SK-N-SH (cell line): ENCODE data around the gene FRY. TPM values are rescaled to one million over a fixed set of nuclear protein-coding genes. Genes with fewer than 3 reads are reported as not detected.

Experiments
- CTCF ChIA-PET: fragments of 300-600, 350-600 bp; formaldehyde crosslinking; extraction: SDS; loops from one replicate; lab custom pipeline; 2021; lab: Yijun Ruan, JAX
- POLR2A ChIA-PET: fragments of 350-600 bp; sonication (Branson Sonifier 250); formaldehyde crosslinking; extraction: SDS; loops from one replicate; lab custom pipeline; 2020; ENCODE audit warnings: antibody characterized with exemption, inconsistent platforms; lab: Yijun Ruan, JAX
- DNase-seq: peaks from one replicate; pipeline ENCODE4 v3.0.0; 2012
- H2AFZ ChIP-seq: fragments of 200-600 bp; sonication (generic); 2 replicates; pipeline ENCODE4 v1.8.1; 2016; ENCODE audit warnings: antibody characterized with exemption, mild to moderate bottlenecking, low read depth
- H3F3A ChIP-seq: fragments of 200-600 bp; sonication (generic); replicated peaks from 2 replicates; pipeline ENCODE3; 2016; ENCODE audit warnings: antibody characterized with exemption, mild to moderate bottlenecking; ENCODE audit not compliant: insufficient read depth
- H3K27ac ChIP-seq, 2 experiments: fragments of 200-500 bp in 1 of 2; fragments of 200-600 bp in 1 of 2; sonication (Bioruptor generic) in 1 of 2; sonication (generic), shearing (Covaris generic) in 1 of 2; 2 replicates each; pipeline versions ENCODE4 v1.5.1 to v1.6.1; 2014 to 2016; ENCODE audit warnings: low read depth in 2 of 2, inconsistent platforms in 1 of 2, low read length in 1 of 2, mild to moderate bottlenecking in 1 of 2, mixed read lengths in 1 of 2
- H3K27me3 ChIP-seq: fragments of 200-600 bp; sonication (generic), shearing (Covaris generic); 2 replicates; pipeline ENCODE4 v1.6.1; 2016; ENCODE audit warnings: mixed run types; ENCODE audit not compliant: insufficient read depth
- H3K36me3 ChIP-seq, 2 experiments: fragments of 200-500 bp in 1 of 2; fragments of 200-600 bp in 1 of 2; sonication (Bioruptor generic) in 1 of 2; sonication (generic) in 1 of 2; replicated peaks in 1 of 2; 2 replicates each; pipeline versions ENCODE3 to v1.5.1; 2014 to 2016; ENCODE audit warnings: low read length in 1 of 2, mild to moderate bottlenecking in 1 of 2; ENCODE audit not compliant: insufficient read depth in 2 of 2, control insufficient read depth in 1 of 2
- H3K4me1 ChIP-seq, 2 experiments: fragments of 200-500 bp in 1 of 2; fragments of 200-600 bp in 1 of 2; sonication (Bioruptor generic) in 1 of 2; sonication (generic), shearing (Covaris generic) in 1 of 2; 2 replicates each; pipeline versions ENCODE4 v1.5.1 to v1.6.1; 2014 to 2016; ENCODE audit warnings: low read depth in 1 of 2, low read length in 1 of 2, mixed run types in 1 of 2; ENCODE audit not compliant: insufficient read depth in 2 of 2, control insufficient read depth in 1 of 2
- H3K4me2 ChIP-seq: fragments of 200-600 bp; sonication (generic), shearing (Covaris generic); 2 replicates; pipeline ENCODE4 v1.6.1; 2017; ENCODE audit warnings: mixed run types
- H3K4me3 ChIP-seq, 2 experiments: fragments of 200-500 bp in 1 of 2; fragments of 200-600 bp in 1 of 2; sonication (Bioruptor generic) in 1 of 2; sonication (generic), shearing (Covaris generic) in 1 of 2; 2 replicates each; pipeline versions ENCODE4 v1.5.1 to v1.8.1; 2014 to 2016; ENCODE audit warnings: low read depth in 2 of 2, inconsistent platforms in 1 of 2, low read length in 1 of 2, mild to moderate bottlenecking in 1 of 2, mixed read lengths in 1 of 2, moderate library complexity in 1 of 2
- H3K79me2 ChIP-seq: fragments of 200-600 bp; sonication (generic); 2 replicates; pipeline ENCODE4 v1.8.1; 2017; ENCODE audit warnings: mild to moderate bottlenecking; ENCODE audit not compliant: insufficient read depth
- H3K9ac ChIP-seq: fragments of 200-600 bp; sonication (generic); 2 replicates; pipeline ENCODE4 v1.6.1; 2017; ENCODE audit warnings: mixed run types
- H3K9me2 ChIP-seq: fragments of 200-600 bp; sonication (generic); 2 replicates; pipeline ENCODE4 v1.6.1; 2017; ENCODE audit warnings: mixed run types
- H3K9me3 ChIP-seq: fragments of 200-600 bp; sonication (generic); 2 replicates; pipeline ENCODE4 v1.6.1; 2017; ENCODE audit warnings: mixed run types, mild to moderate bottlenecking, moderate library complexity
- H4K20me1 ChIP-seq: fragments of 200-600 bp; sonication (generic); 2 replicates; pipeline ENCODE4 v1.6.1; 2017; ENCODE audit warnings: mild to moderate bottlenecking, mixed run types; ENCODE audit not compliant: insufficient read depth
- FOXJ3 ChIP-seq: sonication (generic); formaldehyde crosslinking; IDR thresholded peaks from 2 replicates; pipeline ENCODE4 v1.5.1; 2020; ENCODE audit warnings: mild to moderate bottlenecking, missing genetic modification reagents
- JUND ChIP-seq: IDR thresholded peaks from 2 replicates; pipeline ENCODE4 v1.4.0; 2012
- MXI1 ChIP-seq: IDR thresholded peaks from 2 replicates; pipeline ENCODE4 v1.6.1; 2012; ENCODE audit warnings: mild to moderate bottlenecking, low read depth, low read length, improper control_type of control experiment
- NFIC ChIP-seq: IDR thresholded peaks from 2 replicates; pipeline ENCODE4 v1.4.0; 2012; ENCODE audit warnings: borderline replicate concordance
- NRF1 ChIP-seq: IDR thresholded peaks from 2 replicates; pipeline ENCODE4 v1.6.1; 2012; ENCODE audit warnings: low read depth, mild to moderate bottlenecking, low read length
- TAF1 ChIP-seq: IDR thresholded peaks from 2 replicates; pipeline ENCODE4 v1.6.1; 2012; ENCODE audit warnings: low read depth, mild to moderate bottlenecking, low read length, moderate library complexity, borderline replicate concordance
- TCF12 ChIP-seq: IDR thresholded peaks from 2 replicates; pipeline ENCODE4 v1.4.0; 2012
- USF2 ChIP-seq: fragments of 150-350 bp; IDR thresholded peaks from 2 replicates; pipeline ENCODE4 v1.6.1; 2017; ENCODE audit warnings: antibody characterized with exemption, low read length, low read depth, borderline replicate concordance
- YY1 ChIP-seq: IDR thresholded peaks from 2 replicates; pipeline ENCODE4 v1.4.0; 2012; ENCODE audit warnings: low read depth, mild to moderate bottlenecking
- ZBTB33 ChIP-seq: IDR thresholded peaks from 2 replicates; pipeline ENCODE4 v1.4.0; 2012; ENCODE audit warnings: low read depth, borderline replicate concordance
- WGBS: methylation state at CpG from one replicate; pipeline ENCODE4 v1.1.6; 2017; ENCODE audit warnings: low lambda C conversion rate; 5-methylcytosine and 5-hydroxymethylcytosine counted together
- polyA plus RNA-seq, 3 experiments: library from polyadenylated mRNA; depleted of rRNA; stranded (reverse); fragments of >200 nt; gene quantifications; 2 replicates each; pipeline ENCODE4 v1.2.3, GENCODE V29; 2012
- TF ChIP-seq, protein P1 (sequence below): IDR thresholded peaks from 2 replicates; pipeline ENCODE4 v1.6.1; 2012; ENCODE audit warnings: mild to moderate bottlenecking, low read depth, low read length, moderate library complexity

FRY gene
- polyA plus RNA-seq, 1 of the 3 experiments (the other 2 are of a cell fraction), result 1.4 TPM

DNA sequence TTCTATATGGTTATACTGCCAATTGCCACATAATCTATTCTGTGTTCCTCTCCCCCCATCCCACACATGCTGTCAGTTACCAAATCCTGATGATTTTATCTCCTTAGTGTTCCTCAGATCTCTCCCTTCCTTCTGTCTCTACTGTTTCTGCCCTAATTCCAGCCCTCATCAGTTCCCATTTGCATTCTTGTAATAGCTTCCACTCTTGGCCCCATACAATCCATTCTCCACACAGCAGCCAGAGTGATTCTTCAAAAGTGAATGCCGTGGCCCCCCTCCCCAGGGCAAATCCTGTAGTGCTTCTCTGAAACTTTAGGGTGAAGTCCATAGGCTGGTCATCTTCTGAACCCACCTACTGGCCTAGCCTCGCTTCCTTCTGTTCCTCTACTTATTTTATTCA lies 169.2 kb downstream of the FRY start:
- Histone ChIP-seq H3K27me3 (no peaks in the 10 kb centered on the region), H3K4me3 (no peak overlapping the region), H3K4me1 (peaks cover 0 to 2% of the 10 kb centered on the region in 2 experiments; a peak in 1 of 4 replicates), H3K36me3 (no peaks in the 10 kb centered on the region), H3K4me2 (no peak overlapping the region), H3K79me2 (no peaks in the 10 kb centered on the region), H3K9me3 (no peaks in the 10 kb centered on the region), H4K20me1 (no peaks in the 10 kb centered on the region), H3F3A (no peaks in the 10 kb centered on the region), H2AFZ (no peak overlapping the region), H3K9ac (no peak overlapping the region), H3K27ac (no peak overlapping the region), H3K9me2 (no peaks in the 10 kb centered on the region)
- ChIA-PET POLR2A (no interaction called here), CTCF (no interaction called here)
- DNase-seq, result no peak
- TF ChIP-seq NRF1, result no peak
- no peak for TF ChIP-seq MXI1
- TF ChIP-seq, protein P1, sequence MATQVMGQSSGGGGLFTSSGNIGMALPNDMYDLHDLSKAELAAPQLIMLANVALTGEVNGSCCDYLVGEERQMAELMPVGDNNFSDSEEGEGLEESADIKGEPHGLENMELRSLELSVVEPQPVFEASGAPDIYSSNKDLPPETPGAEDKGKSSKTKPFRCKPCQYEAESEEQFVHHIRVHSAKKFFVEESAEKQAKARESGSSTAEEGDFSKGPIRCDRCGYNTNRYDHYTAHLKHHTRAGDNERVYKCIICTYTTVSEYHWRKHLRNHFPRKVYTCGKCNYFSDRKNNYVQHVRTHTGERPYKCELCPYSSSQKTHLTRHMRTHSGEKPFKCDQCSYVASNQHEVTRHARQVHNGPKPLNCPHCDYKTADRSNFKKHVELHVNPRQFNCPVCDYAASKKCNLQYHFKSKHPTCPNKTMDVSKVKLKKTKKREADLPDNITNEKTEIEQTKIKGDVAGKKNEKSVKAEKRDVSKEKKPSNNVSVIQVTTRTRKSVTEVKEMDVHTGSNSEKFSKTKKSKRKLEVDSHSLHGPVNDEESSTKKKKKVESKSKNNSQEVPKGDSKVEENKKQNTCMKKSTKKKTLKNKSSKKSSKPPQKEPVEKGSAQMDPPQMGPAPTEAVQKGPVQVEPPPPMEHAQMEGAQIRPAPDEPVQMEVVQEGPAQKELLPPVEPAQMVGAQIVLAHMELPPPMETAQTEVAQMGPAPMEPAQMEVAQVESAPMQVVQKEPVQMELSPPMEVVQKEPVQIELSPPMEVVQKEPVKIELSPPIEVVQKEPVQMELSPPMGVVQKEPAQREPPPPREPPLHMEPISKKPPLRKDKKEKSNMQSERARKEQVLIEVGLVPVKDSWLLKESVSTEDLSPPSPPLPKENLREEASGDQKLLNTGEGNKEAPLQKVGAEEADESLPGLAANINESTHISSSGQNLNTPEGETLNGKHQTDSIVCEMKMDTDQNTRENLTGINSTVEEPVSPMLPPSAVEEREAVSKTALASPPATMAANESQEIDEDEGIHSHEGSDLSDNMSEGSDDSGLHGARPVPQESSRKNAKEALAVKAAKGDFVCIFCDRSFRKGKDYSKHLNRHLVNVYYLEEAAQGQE, result no peak
- no peak for TF ChIP-seq TAF1
- no peak for TF ChIP-seq YY1
- no peak for TF ChIP-seq JUND
- WGBS, result 68% methylated on average over 2 of the region's 2 CpGs

- no peaks in the 10 kb centered on the region for H3K27me3 ChIP-seq
- DNase-seq, result no peak
- TF ChIP-seq FOXJ3 (no peak), MXI1 (no peak), USF2 (no peak), NFIC (no peak), TAF1 (no peak), TCF12 (no peak), ZBTB33 (no peak)
- H4K20me1 ChIP-seq, result no peaks in the 10 kb centered on the region
- no peaks in the 10 kb centered on the region for H3K79me2 ChIP-seq
- H2AFZ ChIP-seq, result no peak overlapping the region
- ChIA-PET CTCF (interaction anchor here (0.7 to 0.9 kb wide), 2 partner anchors 38 to 292 kb away, joined by 3 read pairs; no protein-coding TSS in a partner anchor), POLR2A (no interaction called here)
- no peaks in the 10 kb centered on the region for H3F3A ChIP-seq
- H3K4me2 ChIP-seq, result no peak overlapping the region
- H3K27ac ChIP-seq, result no peak overlapping the region
- H3K9me2 ChIP-seq, result no peaks in the 10 kb centered on the region
- WGBS, result 86% methylated on average over 4 of the region's 4 CpGs
- H3K9ac ChIP-seq, result no peak overlapping the region
- H3K36me3 ChIP-seq, result no peaks in the 10 kb centered on the region
- peaks cover 0 to 11% of the 10 kb centered on the region in 2 experiments; a peak in 2 of 4 replicates for H3K4me1 ChIP-seq
- no peak overlapping the region for H3K4me3 ChIP-seq
- H3K9me3 ChIP-seq, result no peaks in the 10 kb centered on the region
These were observed 170.2 kb downstream of the FRY start for GRCh38 chr13:32201809-32202208.
